HG02678 (cell line): ENCODE data around the gene TMPRSS11A.

Experiments used
- ATAC-seq: cut with Tn5 transposase; IDR thresholded peaks from one replicate; pipeline ENCODE4 v1.9.1; 2021; ENCODE audit warnings: mild to moderate bottlenecking, moderate library complexity; ENCODE audit not compliant: unreplicated experiment

Gene TMPRSS11A

DNA sequence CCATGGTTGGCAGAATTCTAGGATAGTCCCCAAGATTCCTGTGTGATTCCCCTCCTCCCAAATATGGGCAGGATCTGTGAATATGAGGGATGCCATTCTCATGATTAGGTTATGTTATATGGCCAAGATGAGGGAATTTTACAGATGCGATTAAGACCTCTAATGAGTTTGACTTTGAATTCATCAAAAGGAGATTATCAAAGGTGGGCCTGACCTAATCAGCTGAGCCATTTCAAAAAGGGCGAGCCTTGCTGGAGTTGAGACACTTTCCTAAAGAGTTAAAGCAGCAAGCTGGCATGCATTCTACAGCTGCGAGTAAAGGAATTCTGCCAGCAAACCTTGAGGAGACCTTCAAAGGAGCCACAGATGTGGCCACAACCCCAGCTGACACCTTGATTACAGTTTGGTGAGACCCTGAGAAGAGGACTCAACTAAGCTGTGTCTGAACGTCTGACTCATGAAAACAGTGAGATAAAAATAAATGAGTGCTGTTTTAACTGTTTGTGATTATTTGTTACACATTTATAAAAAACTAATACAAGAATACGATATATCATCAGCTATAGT lies 47.8 kb downstream of the TMPRSS11A start:
- ATAC-seq = no peak

DNA sequence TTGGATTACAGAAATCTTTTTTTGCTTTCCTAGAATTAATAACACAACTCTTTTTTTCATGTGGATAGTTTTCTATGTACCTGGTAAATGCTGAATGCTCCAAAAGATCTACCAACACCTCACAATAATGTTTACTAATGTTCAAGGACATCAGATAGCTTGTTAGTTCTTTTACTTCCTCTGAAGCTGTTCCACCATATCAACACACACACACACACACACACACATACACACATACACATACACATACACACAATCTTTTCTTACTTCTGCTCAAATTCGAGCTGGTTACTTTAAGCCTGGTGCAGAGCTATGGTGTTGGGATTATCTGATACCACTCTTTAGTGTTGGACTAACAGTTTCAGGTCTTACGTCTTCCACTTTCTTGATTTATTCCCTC lies 51.2 kb downstream of the TMPRSS11A start:
- ATAC-seq = no peak

DNA sequence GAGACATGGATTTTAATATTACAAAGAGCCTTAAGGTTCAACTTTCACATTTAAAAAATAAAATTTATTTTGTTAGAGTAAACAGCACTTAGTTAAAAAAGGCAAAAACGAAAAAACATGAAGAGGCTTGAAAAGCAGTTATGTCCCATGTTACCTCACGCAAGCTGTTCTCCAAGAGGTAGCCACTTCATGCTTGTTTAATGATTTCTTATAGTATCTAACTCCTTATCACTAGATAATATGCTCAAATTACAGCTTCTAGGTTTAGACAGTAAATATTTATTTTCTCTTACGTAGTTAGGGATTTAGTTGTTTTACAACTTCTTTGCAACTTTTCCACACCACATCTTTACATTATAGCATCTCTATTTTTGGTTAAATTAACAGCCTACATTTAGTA lies 51.7 kb downstream of the TMPRSS11A start:
- ATAC-seq = no peak

DNA sequence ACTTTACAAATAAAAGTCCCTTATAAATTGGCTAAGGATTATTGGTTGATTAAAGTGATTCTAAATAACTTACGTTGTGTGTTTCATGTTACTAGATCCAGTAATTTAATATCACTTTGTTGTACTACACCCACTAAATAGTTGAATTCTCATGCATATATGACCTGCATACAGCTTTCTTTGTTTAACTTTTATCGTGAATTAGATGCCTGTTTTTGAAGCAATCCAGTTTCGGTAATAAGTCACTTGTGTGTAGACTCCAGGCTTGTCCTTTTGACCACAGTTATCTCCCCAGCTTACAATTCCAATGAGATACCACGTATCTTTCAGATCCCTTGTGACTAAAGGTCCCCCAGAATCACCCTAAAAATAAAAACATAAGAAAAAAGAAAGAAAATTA lies 52.2 kb downstream of the TMPRSS11A start:
- ATAC-seq = no peak

DNA sequence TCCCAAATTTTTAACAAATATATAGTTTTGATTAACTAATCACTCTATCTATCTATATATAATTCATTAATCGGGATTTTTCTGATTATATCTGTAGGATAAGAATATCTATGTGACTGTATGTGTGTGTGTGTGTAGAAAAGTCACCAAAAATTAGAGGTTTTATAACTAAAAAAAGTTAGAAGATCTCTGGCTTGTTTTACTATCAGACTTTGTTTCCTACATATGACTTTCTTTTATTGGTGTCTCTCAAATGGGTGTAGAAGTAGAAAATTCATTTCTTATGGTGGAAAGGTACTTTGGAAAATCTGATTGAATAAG lies 52.7 kb downstream of the TMPRSS11A start:
- no peak for ATAC-seq

DNA sequence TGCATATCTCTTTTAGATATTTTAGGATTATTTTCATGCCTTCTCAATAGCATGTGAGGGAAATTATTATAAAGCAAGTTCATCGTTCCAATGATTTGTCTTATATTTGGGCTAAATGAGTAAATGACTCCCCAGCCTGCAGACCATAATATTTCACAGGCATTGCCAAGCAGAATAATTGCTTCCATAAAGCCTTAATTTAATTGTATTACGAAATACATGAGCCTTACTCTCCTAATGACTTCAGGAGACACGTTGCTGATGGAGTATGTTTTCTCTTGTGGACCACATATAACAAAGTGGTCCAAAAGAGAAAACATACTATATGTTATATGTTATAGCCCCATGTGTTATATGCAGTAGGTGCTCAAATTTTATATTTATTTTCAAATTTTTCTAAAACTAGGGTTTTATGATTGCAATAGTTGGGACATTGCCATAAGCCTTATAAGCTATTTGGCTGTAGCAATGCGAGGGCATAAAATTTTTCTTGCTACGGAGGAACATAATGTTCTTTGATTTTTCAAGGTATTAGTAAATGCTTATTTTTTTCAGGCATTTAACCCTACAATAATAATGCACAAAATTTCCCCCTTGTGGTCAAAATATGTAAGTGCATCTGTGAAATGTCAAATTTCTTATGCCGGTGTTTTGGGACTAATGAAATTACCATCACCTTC lies 53.2 kb downstream of the TMPRSS11A start:
- ATAC-seq = no peak

DNA sequence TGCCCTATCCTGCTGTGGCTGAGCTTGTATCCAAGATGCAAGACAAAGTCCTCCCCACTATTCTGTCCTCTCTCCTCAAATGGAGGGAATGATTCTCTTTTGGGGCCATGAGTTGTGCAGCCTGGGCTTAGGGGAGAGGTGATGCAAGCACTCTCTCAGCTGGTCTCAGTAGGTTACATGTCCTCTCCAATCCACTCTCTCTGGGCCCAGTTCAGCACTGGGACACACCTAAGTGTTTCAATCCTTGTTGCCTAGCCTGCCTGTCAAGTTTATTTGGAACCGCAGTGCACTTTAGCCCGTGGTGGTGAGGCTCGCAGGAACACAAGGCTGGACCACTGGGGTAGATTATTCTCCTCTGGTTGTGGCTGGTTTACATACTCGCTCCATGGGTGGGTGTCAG lies 55.6 kb downstream of the TMPRSS11A start:
- no peak for ATAC-seq

DNA sequence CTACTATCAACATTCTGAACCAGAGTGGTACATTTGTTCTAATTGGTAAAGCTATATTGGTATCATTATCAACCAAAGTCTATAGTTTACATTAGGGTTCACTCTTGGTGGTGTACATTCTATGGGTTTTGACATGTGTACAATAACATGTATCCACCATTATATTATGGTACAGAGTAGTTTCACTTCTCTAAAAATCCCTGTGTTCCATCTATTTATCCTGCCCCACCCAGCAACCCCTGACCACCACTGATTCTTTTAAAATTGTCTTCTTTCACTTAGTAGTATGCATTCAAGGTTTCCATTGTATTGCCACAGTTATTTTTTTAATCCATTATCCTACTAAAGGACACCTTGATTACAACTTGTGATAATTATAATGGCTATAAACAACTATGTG lies 64.2 kb downstream of the TMPRSS11A start:
- ATAC-seq = no peak

DNA sequence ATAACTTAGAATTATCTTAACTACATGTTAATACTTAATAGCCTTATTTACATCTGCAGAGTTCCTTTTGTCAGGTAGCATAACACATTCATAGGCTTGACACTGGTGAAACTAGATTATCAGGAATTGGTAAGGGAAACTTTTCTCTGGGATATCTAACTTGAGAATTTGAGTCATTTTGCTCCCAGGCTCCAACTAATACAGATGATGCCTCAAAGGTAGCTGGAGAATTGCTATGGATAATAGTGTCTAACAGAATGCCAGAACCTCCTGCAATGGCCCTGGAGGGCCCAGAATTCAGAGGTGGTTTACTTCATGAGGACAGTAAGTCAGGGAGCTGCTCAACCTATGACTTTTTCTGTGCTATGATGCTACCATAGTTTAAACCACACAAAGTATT lies 65.6 kb downstream of the TMPRSS11A start:
- ATAC-seq = no peak

DNA sequence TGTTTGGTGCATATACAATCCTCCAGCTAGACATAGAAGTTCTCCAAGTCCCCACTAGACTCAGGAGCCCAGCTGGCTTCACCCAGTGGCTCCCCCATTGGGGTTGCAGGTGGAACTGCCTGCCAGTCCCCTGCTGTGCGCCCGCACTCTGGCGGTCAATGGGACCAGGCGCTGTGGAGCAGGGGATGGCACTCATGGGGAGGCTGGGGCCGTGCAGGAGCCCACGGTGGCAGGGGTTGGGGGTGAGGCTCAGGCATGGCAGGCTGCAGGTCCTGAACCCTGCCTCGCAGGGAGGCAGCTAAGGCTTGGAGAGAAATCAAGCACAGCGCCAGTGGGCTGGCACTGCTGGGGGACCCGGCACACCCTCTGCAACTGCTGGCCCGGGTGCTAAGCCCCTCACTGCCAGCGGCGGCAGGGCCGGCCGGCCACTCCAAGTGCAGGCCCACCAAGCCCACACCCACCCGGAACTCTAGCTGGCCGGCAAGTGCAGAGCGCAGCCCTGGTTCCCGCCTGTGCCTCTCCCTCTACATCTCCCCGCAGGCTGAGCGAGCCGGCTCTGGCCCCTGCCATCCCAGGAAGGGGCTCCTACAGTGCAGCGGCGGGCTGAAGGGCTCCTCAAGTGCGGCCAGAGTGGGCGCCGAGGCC lies 66.8 kb downstream of the TMPRSS11A start:
- no peak for ATAC-seq

DNA sequence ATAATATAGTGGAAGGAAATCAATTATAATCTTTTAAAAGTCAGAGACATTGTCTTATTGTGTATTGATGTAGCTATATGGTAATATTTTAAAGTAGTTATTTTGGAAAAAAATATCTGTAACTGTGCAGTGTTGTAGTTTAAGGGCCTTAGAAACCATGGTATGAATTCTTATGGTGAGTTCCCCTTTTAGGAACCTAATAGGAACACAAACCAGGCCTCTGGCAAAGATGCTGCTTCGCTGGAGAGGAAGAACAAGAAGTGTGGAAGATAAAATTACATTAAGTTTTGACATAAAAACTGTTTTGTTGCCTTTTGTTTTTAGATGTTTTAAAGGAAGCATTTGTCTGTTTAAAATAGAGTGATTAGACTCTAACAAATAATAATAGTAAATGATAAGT lies 68.6 kb downstream of the TMPRSS11A start:
- no peak for ATAC-seq

DNA sequence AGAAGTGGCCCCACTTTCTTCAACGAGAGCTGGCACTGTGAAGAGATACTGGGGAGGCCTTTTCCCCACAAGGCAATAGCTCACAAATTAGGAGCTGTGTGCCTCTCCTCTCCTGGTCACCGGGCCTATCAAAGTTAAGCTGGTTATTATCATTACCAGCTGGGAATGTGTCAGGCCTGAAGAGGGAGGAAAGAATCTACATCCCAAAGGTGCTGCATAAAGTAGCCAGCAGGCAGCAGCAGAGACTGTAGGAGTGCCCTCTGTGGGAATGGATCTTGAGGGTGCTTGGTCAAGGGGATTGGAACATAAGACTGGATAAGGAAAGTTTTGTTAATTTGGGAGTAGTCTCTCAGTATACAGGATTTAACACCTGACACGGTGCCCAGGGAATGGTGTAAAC lies 70.4 kb downstream of the TMPRSS11A start:
- ATAC-seq = no peak

DNA sequence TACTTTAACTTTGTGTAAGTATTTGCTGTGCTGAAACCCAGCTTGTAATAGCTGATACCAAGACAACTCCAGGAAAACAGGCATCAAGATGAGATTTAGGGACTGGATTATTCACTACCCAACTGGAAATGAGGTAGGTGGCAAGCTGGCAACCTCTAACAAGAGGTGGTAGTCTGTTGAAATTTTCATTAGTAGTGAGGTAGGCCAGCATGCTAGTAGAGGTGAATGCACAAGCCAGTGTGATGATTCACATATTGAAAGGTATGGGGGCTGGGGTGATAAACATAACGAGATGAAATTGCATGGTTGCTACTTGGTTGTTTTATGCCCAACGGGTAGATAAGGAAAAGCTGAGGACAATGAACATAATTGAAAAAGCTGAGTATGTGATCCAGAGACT lies 71.0 kb downstream of the TMPRSS11A start:
- ATAC-seq = no peak

DNA sequence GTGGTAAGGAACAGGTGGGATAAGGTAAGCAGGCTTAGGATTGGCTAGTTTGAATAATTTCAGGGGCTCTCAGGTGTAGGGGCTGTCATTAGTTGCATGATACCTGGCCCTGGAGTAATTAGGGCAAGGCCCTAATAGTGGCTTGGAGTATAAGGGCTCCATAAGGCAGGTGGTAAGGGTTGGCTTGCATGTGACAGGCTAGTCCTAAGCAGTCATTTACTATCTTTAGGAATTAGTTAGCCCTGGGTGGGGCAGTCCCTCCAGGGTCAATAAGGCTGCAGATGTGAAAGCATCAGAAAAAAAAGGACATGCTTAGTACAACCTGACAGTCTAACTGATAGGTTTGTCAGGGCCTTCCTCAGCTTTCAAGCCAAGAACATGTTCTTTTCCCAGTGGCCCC lies 71.6 kb downstream of the TMPRSS11A start:
- no peak for ATAC-seq

DNA sequence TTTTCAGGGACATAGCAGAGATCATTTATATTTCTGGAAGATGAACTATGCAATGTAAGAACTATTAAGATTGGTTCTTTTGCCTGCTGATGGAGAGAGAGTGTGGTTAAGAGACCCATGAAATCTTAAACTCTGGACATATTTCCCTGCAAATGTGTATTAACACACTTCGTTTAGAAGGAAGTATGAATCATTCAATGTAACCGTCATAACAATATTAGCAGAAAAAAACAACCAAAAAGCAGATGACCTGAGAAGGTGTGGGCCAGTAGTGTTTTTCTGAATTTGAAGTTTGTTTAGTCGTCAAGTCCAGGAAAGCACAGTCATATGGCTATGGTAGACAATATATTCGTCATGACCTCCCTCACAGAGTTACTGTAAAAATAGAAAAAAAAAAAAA lies 77.0 kb downstream of the TMPRSS11A start:
- ATAC-seq = no peak

DNA sequence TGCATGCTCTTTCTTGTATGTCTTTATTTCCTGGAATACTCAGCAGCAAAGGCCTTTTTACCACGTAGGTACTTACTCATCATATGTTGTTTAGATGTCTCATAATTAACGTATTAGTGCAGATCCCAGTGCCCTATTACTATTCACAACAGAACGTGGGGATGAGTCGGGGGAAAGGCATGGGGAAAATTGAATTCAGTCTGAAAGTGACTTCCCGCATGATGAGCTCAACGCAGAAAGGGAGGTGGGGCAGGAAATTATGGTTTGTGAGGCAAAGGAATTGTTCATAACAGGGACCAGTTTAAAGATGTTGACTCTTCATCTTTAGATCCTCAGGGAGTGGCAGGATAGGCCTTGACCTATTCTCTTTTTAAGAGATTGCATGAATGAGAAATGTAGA lies 77.5 kb downstream of the TMPRSS11A start:
- ATAC-seq = no peak

DNA sequence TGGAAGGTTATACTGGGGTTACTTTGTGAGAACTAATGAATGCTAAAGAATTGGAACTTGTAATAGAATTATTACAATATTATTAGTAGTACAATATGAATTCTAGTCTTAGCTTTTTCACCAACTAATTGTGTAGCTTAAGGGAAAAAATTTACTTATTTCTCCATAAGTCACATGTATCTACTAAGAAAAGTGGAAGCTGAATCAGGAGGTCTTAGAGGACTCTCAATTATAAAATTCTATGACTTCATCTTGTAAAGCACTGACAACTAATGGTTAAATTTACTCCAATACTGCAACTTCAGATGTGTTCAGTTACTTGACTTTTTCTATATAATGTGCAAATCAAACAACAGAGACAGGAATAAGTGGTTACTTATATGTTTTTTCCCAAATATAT lies 78.6 kb downstream of the TMPRSS11A start:
- ATAC-seq = no peak

DNA sequence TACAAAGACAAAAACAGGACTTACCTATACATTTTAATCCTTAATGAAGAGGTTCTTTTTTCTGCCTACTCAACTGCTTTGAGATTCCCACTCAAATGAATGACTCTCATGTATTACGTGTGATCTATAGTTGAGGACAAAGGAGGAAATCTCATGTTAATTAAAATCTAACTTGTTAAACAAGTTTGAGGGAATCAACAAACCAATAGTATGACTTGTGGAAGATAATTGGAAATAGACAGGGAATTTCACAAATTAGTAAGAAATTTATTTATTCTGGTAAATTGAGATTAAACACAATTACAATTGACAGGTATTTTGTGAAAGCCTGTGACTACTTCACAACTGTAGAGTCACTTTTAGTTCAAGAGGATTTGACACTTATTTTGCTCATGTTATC lies 79.4 kb downstream of the TMPRSS11A start, which contains the start of gene TMPRSS11D:
Gene TMPRSS11D (minus strand): TSS at position 101 of the 400 bp plus-strand sequence. CDS start 69 bp downstream, at position 32.
- ATAC-seq = no peak

DNA sequence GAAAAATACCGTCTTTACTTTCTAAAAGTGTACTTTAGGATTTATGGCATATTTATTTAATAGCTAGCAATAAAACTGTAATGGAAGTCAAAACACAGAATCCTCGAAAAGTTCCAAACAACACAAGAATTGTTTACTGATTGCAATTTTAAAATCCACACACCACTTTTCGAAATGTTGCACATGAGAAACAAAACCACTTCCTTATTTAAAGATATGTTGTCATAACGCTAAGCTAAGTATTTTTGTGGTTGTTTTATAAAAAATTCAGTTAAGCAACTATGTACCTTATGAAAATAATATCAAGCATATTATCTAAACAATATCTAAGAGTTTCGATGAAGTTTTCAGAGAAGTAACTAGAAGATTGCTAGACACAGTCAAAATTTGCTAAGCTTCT lies 79.8 kb downstream of the TMPRSS11A start:
- ATAC-seq = no peak

DNA sequence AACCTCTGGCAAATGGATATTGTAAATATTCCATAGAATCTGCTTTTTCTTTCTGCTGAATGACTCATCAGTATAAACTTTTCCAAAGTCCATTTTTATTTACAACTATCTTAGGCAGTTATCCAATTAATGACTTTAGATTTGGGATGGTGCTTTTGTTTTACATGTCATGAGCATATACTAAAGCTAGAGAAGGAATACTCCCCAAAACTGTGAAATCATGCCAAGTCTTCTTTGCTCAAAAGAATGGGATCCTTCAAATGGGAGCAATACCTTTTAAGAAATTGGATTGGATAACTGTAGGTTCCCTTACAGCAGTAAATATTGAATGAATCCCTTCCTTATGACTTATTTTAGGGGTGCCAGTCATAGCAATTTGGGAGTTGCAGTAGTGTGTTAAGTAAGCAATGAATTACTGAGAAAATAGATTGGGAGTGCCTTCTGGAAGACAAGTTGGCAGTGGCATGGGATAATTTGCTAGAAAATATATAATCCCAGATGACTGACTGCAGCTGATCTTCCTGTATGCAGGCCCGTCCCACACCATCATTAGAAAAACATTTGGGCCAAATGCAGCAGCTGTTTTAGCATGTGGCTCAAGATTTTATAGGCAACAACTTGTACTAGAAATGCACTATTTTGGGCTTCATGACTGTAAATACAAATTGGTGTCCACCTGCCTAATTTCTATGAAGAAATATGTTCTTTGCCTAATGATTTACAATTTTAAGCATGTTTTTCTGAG lies 82.3 kb downstream of the TMPRSS11A start:
- ATAC-seq = no peak

DNA sequence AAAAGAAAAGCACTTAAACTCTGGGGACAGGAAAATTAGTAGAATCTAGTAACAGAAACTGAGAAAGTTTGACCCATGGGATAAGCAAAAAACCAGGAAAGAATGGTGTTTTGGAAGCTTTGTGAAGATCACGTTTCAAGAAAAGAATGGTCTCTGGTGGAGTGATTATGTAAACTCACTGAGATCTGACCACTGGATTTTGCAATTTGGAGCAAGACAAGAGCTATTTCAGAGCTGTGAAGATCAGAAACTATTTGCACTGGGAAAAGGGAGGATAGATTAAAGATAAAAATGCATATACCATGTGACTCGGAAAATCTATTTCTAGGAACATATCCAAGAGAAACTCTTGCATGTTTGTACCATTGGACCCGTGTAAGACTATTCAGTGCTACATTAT lies 83.8 kb downstream of the TMPRSS11A start:
- ATAC-seq = no peak

DNA sequence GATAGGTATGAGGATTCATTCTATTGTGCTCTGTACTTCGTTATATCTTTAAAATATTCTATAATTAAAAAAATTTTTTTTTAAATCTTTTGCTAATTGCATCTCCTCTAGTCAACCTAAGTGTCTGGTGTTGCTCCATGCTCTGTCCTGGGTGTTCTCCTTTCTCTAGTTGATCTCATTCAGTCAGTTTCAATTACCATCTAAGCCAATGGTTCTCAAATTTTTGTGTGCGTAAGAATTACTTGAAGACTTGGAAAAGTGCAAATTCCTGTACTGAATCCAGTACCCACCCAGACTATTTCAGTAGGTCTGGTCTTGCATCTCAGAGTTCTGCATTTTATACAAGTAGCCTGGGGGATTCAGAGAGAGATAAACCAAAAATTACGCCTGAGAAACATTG lies 86.2 kb downstream of the TMPRSS11A start:
- no peak for ATAC-seq
